Endothelial cell of umbilical vein (primary cell): ENCODE results near the gene STX12. TPM values are rescaled to one million over a fixed set of nuclear protein-coding genes. Genes with fewer than 3 reads are reported as not detected.

Experiments
- BruUV-seq: library from RNA; stranded (reverse); fragments of 400-500 nt; replicated peaks from 2 replicates; lab custom pipeline; 2021; lab: Mats Ljungman, UMichigan
- CTCF ChIA-PET: fragments of 300-600, 350-600 bp; sonication (Branson Sonifier 250); formaldehyde crosslinking; loops from one replicate; lab custom pipeline; 2021; ENCODE audit warnings: antibody characterized with exemption, inconsistent platforms; lab: Charles Lee
- POLR2A ChIA-PET: fragments of 300-600, 350-600 bp; sonication (Branson Sonifier 250); formaldehyde crosslinking; loops from one replicate; lab custom pipeline; 2021; ENCODE audit warnings: antibody characterized with exemption, inconsistent platforms; lab: Charles Lee
- DNase-seq: peaks from one replicate; pipeline ENCODE4 v3.0.0-alpha.2; 2011; ENCODE audit warnings: low read depth, low spot score
- FAIRE-seq: peaks from 2 replicates; lab custom pipeline; 2011; peaks lifted over from hg19 to GRCh38; lab: Jason Lieb, UNC
- H2AFZ ChIP-seq: 2 replicates; pipeline ENCODE4 v1.6.0; 2012; ENCODE audit warnings: low read depth, low read length, control low read depth, inconsistent platforms
- H3K27ac ChIP-seq: 2 replicates; pipeline ENCODE4 v1.5.1; 2011; ENCODE audit warnings: low read depth, mild to moderate bottlenecking, control low read depth, low read length, moderate library complexity; ENCODE audit not compliant: insufficient read depth
- H3K27me3 ChIP-seq, 2 experiments: 2 replicates each; pipeline versions ENCODE4 v1.6.0 to v1.6.1; 2011; ENCODE audit warnings: low read length in 2 of 2, mixed read lengths in 1 of 2; ENCODE audit not compliant: control insufficient read depth in 2 of 2, insufficient read depth in 2 of 2
- H3K36me3 ChIP-seq, 2 experiments: 2 replicates in 1 of 2; 3 replicates in 1 of 2; pipeline ENCODE4 v1.5.1; 2011; ENCODE audit warnings: low read length in 2 of 2, mild to moderate bottlenecking in 1 of 2, moderate library complexity in 1 of 2; ENCODE audit not compliant: control insufficient read depth in 2 of 2, insufficient read depth in 2 of 2; ENCODE audit errors: extremely low read depth in 1 of 2
- H3K4me1 ChIP-seq: 3 replicates; pipeline ENCODE4 v1.5.1; 2011; ENCODE audit warnings: mild to moderate bottlenecking, low read length; ENCODE audit not compliant: control insufficient read depth, insufficient read depth; ENCODE audit errors: extremely low read depth
- H3K4me2 ChIP-seq: 2 replicates; pipeline ENCODE4 v1.6.1; 2011; ENCODE audit warnings: low read length, control low read depth, mixed read lengths; ENCODE audit not compliant: insufficient read depth
- H3K4me3 ChIP-seq, 3 experiments: fragments of 200-600 bp in 1 of 3; sonication (generic), shearing (Covaris generic) in 1 of 3; replicated peaks in 1 of 3; 2 replicates each; pipeline ENCODE4 v1.5.1; 2011 to 2016; ENCODE audit warnings: control low read depth in 3 of 3, low read length in 3 of 3, mild to moderate bottlenecking in 2 of 3, inconsistent platforms in 1 of 3, low read depth in 1 of 3, moderate library complexity in 1 of 3; ENCODE audit not compliant: insufficient read depth in 1 of 3
- H3K79me2 ChIP-seq: 2 replicates; pipeline ENCODE4 v1.6.0; 2012; ENCODE audit warnings: low read length, inconsistent platforms; ENCODE audit not compliant: control insufficient read depth, insufficient read depth
- H3K9ac ChIP-seq: replicated peaks from 2 replicates; pipeline ENCODE3; 2011; ENCODE audit warnings: low read length, control low read depth; ENCODE audit not compliant: insufficient read depth; ENCODE audit errors: extremely low read depth
- H3K9me1 ChIP-seq: replicated peaks from 3 replicates; pipeline ENCODE4 v1.6.0; 2011; ENCODE audit warnings: mild to moderate bottlenecking, low read length; ENCODE audit not compliant: control insufficient read depth, insufficient read depth; ENCODE audit errors: extremely low read depth
- H3K9me3 ChIP-seq: replicated peaks from 2 replicates; pipeline ENCODE4 v1.5.1; 2012; ENCODE audit warnings: low read length, inconsistent platforms; ENCODE audit not compliant: control insufficient read depth, insufficient read depth
- H4K20me1 ChIP-seq: replicated peaks from 2 replicates; pipeline ENCODE3; 2011; ENCODE audit warnings: mild to moderate bottlenecking, low read length; ENCODE audit not compliant: control insufficient read depth, insufficient read depth; ENCODE audit errors: extremely low read depth
- EZH2 ChIP-seq: IDR thresholded peaks from 2 replicates; pipeline ENCODE4 v1.6.1; 2012; ENCODE audit warnings: borderline replicate concordance, low read depth, mild to moderate bottlenecking, moderate library complexity, low read length, inconsistent platforms; ENCODE audit not compliant: severe bottlenecking
- FOS ChIP-seq: IDR thresholded peaks from 2 replicates; pipeline ENCODE4 v1.6.1; 2011; ENCODE audit warnings: mild to moderate bottlenecking, low read length, moderate library complexity, borderline replicate concordance; ENCODE audit not compliant: insufficient read depth
- GATA2 ChIP-seq: IDR thresholded peaks from 2 replicates; pipeline ENCODE4 v1.7.0; 2011; ENCODE audit warnings: low read depth, mild to moderate bottlenecking, moderate library complexity, mixed read lengths, low read length; ENCODE audit not compliant: insufficient read length, insufficient read depth
- JUN ChIP-seq: IDR thresholded peaks from 2 replicates; pipeline ENCODE4 v1.6.1; 2011; ENCODE audit warnings: borderline replicate concordance, low read depth; ENCODE audit not compliant: insufficient read length, insufficient read depth
- MYC ChIP-seq: IDR thresholded peaks from one replicate; pipeline ENCODE4 v1.6.1; 2011; ENCODE audit warnings: mild to moderate bottlenecking, low read depth, low read length
- POLR2A ChIP-seq: IDR thresholded peaks from 2 replicates; pipeline ENCODE4 v1.6.1; 2012; ENCODE audit warnings: low read depth, mild to moderate bottlenecking, control low read depth, low read length
- POLR2AphosphoS5 ChIP-seq: IDR thresholded peaks from 2 replicates; pipeline ENCODE4 v1.6.1; 2012; ENCODE audit warnings: low read depth, mild to moderate bottlenecking, control low read depth, low read length, moderate library complexity; ENCODE audit not compliant: insufficient read depth
- dilution Hi-C: fragments of 300-500 bp; cut with MboI; formaldehyde crosslinking; loops from one replicate; pipeline ENCODE4 v1.15.0; 2019; ENCODE audit warnings: low sequenced_read_pairs; ENCODE audit not compliant: extremely low pct_ligation_motif_present
- intact Hi-C: fragments of 100-400 bp; cut with micrococcal nuclease; formaldehyde crosslinking; loops from one replicate; pipeline ENCODE4 v1.10.0; 2022
- polyA plus RNA-seq, 4 experiments: library from polyadenylated mRNA; depleted of rRNA in 3 of 4; stranded (reverse) in 3 of 4; unstranded in 1 of 4; fragments of >200 nt; gene quantifications; 2 replicates each; pipeline versions ENCODE4 v1.2.1 to v1.2.3, GENCODE V29; 2011 to 2012; ENCODE audit warnings: missing spikeins in 1 of 4
- total RNA-seq: library from RNA; stranded (reverse); gene quantifications from 2 replicates; pipeline ENCODE4 v1.2.3, GENCODE V29; 2021
- TF ChIP-seq, protein P1 (sequence below), 2 donors: IDR thresholded peaks; 1 replicate in 1 of 2; 2 replicates in 1 of 2; pipeline ENCODE4 v1.5.1; 2011; ENCODE audit warnings: low read length in 2 of 2, mild to moderate bottlenecking in 2 of 2, moderate library complexity in 2 of 2, control low read depth in 1 of 2, inconsistent platforms in 1 of 2, low read depth in 1 of 2; ENCODE audit not compliant: insufficient read depth in 1 of 2; ENCODE audit errors: extremely low read depth in 1 of 2
- TF ChIP-seq, protein P2 (sequence below): IDR thresholded peaks from 2 replicates; pipeline ENCODE4 v1.6.1; 2011; ENCODE audit not compliant: insufficient read depth, insufficient read length

STX12 gene
- total and polyA plus RNA-seq, 2 donors (not counting 3 experiments of a cell fraction or from before 2014, with no cell fraction given), result 28.7 to 90.3 TPM

DNA sequence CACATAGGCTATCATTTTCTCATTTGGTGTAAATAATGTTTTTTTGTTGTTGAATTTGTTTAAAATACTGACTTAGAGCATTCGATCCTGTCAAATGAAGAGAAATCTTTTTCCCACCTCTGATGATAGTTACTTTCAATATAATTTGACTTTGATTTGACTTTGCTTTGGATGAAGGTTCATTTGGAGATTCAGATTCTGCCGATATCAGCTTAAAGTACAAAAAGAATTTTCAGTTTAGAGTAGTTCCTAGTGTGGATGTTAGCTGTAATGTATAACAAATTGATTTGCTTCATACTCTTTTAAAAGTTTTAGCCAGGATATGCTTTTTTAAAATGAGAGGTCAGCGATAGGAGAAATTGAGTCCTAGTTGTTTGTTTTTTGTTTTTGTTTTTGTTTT is 9.9 kb downstream of the STX12 start:
- CTCF ChIA-PET, result interaction anchor here (1.2 to 1.9 kb wide), 2 partner anchors 14 to 23 kb away, joined by 3 to 4 read pairs; no protein-coding TSS in a partner anchor
- TF ChIP-seq POLR2AphosphoS5 (no peak), JUN (no peak), EZH2 (no peak), POLR2A (no peak), FOS (no peak), GATA2 (no peak), MYC (no peak)
- TF ChIP-seq, protein P1, sequence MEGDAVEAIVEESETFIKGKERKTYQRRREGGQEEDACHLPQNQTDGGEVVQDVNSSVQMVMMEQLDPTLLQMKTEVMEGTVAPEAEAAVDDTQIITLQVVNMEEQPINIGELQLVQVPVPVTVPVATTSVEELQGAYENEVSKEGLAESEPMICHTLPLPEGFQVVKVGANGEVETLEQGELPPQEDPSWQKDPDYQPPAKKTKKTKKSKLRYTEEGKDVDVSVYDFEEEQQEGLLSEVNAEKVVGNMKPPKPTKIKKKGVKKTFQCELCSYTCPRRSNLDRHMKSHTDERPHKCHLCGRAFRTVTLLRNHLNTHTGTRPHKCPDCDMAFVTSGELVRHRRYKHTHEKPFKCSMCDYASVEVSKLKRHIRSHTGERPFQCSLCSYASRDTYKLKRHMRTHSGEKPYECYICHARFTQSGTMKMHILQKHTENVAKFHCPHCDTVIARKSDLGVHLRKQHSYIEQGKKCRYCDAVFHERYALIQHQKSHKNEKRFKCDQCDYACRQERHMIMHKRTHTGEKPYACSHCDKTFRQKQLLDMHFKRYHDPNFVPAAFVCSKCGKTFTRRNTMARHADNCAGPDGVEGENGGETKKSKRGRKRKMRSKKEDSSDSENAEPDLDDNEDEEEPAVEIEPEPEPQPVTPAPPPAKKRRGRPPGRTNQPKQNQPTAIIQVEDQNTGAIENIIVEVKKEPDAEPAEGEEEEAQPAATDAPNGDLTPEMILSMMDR (IDR thresholded peaks at IDR 0.05; ENCODE audit: extremely low read depth in 1 of 2, insufficient read depth in 1 of 2, low read depth in 1 of 2, low read length in 2 of 2), result no peak
- TF ChIP-seq, protein P2, sequence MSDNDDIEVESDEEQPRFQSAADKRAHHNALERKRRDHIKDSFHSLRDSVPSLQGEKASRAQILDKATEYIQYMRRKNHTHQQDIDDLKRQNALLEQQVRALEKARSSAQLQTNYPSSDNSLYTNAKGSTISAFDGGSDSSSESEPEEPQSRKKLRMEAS, result no peak
- no peak overlapping the region for H3K4me3 ChIP-seq
- peaks cover 0 to 2% of the 10 kb centered on the region in 2 experiments for H3K36me3 ChIP-seq
- FAIRE-seq (no peak), DNase-seq (no peak)
- H3K79me2 ChIP-seq, result peaks cover 91% of the 10 kb centered on the region
- intact Hi-C loops, result no loop called here
- no peak overlapping the region for H3K4me2 ChIP-seq
- no peak overlapping the region for H2AFZ ChIP-seq
- dilution Hi-C loops, result no loop called here
- H4K20me1 ChIP-seq, result peaks cover 2% of the 10 kb centered on the region
- no peak overlapping the region for H3K9ac ChIP-seq
- H3K27me3 ChIP-seq, result no peaks in the 10 kb centered on the region
- H3K4me1 ChIP-seq, result peaks cover 12% of the 10 kb centered on the region
- no peak overlapping the region for H3K27ac ChIP-seq
- H3K9me3 ChIP-seq, result no peaks in the 10 kb centered on the region
- BruUV-seq, result no TSS peak
- H3K9me1 ChIP-seq, result no peaks in the 10 kb centered on the region
- POLR2A ChIA-PET, result interaction anchor here (2.8 kb wide), 1 partner anchor 11 kb away, joined by 11 read pairs; the partner anchor contains the start of gene STX12
